HEK293 (cell line): ENCODE measurements around the gene PCSK2.

Experiments
- ATF2 ChIP-seq: fragments of 450-650 bp; formaldehyde crosslinking; IDR thresholded peaks from 2 replicates; pipeline ENCODE4 v1.5.1; 2016; ENCODE audit warnings: missing biosample characterization, missing genetic modification characterization, low read depth
- CTCF ChIP-seq: fragments of 450-650 bp; formaldehyde crosslinking; IDR thresholded peaks from 2 replicates; pipeline ENCODE4 v1.5.1; 2016; ENCODE audit warnings: missing biosample characterization, missing genetic modification characterization
- ZBTB20 ChIP-seq: fragments of 450-650 bp; formaldehyde crosslinking; IDR thresholded peaks from 2 replicates; pipeline ENCODE4 v1.5.1; 2016; ENCODE audit warnings: missing biosample characterization, missing genetic modification characterization
- ZEB2 ChIP-seq: fragments of 450-650 bp; formaldehyde crosslinking; IDR thresholded peaks from 2 replicates; pipeline ENCODE4 v1.5.1; 2016; ENCODE audit warnings: missing biosample characterization, missing genetic modification characterization
- ZNF155 ChIP-seq: fragments of 450-650 bp; formaldehyde crosslinking; IDR thresholded peaks from 2 replicates; pipeline ENCODE4 v1.5.1; 2016; ENCODE audit warnings: missing biosample characterization, missing genetic modification characterization
- ZNF157 ChIP-seq: fragments of 450-650 bp; formaldehyde crosslinking; IDR thresholded peaks from 2 replicates; pipeline ENCODE4 v1.5.1; 2016; ENCODE audit warnings: missing biosample characterization, missing genetic modification characterization
- ZNF274 ChIP-seq, 2 experiments: fragments of 200-500 bp in 1 of 2; fragments of 450-650 bp in 1 of 2; sonication (Bioruptor generic) in 1 of 2; formaldehyde crosslinking in 1 of 2; IDR thresholded peaks; 2 replicates each; pipeline versions ENCODE4 v1.5.1 to v1.6.1; 2014 to 2016; ENCODE audit warnings: borderline replicate concordance in 1 of 2, inconsistent platforms in 1 of 2, low read length in 1 of 2, missing biosample characterization in 1 of 2, missing genetic modification characterization in 1 of 2
- ZNF561 ChIP-seq: fragments of 450-650 bp; IDR thresholded peaks from 2 replicates; pipeline ENCODE4 v1.5.1; 2018; ENCODE audit warnings: missing biosample characterization, missing genetic modification characterization, borderline replicate concordance
- ZNF830 ChIP-seq: fragments of 450-650 bp; IDR thresholded peaks from 2 replicates; pipeline ENCODE4 v1.5.0; 2018; ENCODE audit warnings: missing biosample characterization, missing genetic modification characterization, low read depth, mild to moderate bottlenecking, moderate library complexity
- ZSCAN30 ChIP-seq: fragments of 450-650 bp; IDR thresholded peaks from 2 replicates; pipeline ENCODE4 v1.5.1; 2018; ENCODE audit warnings: missing biosample characterization, mild to moderate bottlenecking, missing genetic modification characterization, moderate library complexity
- TF ChIP-seq, protein P1 (sequence below): fragments of 450-650 bp; formaldehyde crosslinking; IDR thresholded peaks from 2 replicates; pipeline ENCODE4 v1.5.1; 2017; ENCODE audit warnings: missing biosample characterization, missing genetic modification characterization
- TF ChIP-seq, protein P2 (sequence below): fragments of 450-650 bp; formaldehyde crosslinking; IDR thresholded peaks from 2 replicates; pipeline ENCODE4 v1.5.1; 2016; ENCODE audit warnings: missing biosample characterization, missing genetic modification characterization
- TF ChIP-seq, protein P3 (sequence below): fragments of 450-650 bp; formaldehyde crosslinking; IDR thresholded peaks from 2 replicates; pipeline ENCODE4 v1.5.1; 2017; ENCODE audit warnings: missing biosample characterization, mild to moderate bottlenecking, missing genetic modification characterization, moderate library complexity
- TF ChIP-seq, protein P4 (sequence below): fragments of 450-650 bp; formaldehyde crosslinking; IDR thresholded peaks from 2 replicates; pipeline ENCODE4 v1.5.1; 2016; ENCODE audit warnings: missing biosample characterization, missing genetic modification characterization

DNA sequence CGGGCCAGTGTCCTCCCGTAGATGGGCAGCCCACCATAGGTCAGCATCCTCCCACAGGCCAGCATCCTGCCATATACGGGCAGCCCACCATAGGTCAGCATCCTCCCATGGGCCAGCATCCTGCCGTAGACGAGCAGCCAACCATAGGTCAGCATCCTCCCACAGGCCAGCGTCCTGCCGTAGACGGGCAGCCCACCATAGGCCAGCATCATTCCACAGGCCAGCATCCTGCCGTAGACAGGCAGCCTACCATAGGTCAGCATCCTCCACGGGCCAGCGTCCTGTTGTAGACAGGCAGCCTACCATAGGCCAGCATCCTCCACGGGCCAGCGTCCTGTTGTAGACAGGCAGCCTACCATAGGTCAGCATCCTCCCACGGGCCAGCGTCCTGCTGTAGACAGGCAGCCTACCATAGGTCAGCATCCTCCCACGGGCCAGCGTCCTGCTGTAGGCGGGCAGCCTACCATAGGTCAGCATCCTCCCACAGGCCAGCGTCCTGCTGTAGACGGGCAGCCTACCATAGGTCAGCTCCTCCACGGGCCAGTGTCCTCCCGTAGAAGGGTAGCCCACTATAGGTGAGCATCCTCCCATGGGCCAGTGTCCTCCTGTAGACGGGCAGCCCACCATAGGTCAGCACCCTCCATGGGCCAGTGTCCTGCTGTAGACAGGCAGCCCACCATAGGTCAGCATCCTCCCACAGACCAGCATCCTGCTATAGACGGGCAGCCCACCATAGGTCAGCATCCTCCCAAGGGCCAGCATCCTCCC lies 241.4 kb downstream of the PCSK2 start:
- TF ChIP-seq ZEB2 (tag by site-specific recombination) (no peak), CTCF (tag by site-specific recombination) (no peak), ZNF274 (IDR thresholded peaks at IDR 0.05; ENCODE audit: low read length) (no peak), ZNF274 (tag by site-specific recombination; IDR thresholded peaks at IDR 0.05; ENCODE audit: borderline replicate concordance) (no peak), ZNF157 (tag by site-specific recombination) (no peak), ZNF561 (no peak), ZBTB20 (tag by site-specific recombination) (no peak), ZSCAN30 (tag by site-specific recombination) (no peak), ATF2 (tag by site-specific recombination) (no peak), ZNF830 (tag by site-specific recombination) (no peak), ZNF155 (tag by site-specific recombination) (no peak)
- TF ChIP-seq, protein P1, sequence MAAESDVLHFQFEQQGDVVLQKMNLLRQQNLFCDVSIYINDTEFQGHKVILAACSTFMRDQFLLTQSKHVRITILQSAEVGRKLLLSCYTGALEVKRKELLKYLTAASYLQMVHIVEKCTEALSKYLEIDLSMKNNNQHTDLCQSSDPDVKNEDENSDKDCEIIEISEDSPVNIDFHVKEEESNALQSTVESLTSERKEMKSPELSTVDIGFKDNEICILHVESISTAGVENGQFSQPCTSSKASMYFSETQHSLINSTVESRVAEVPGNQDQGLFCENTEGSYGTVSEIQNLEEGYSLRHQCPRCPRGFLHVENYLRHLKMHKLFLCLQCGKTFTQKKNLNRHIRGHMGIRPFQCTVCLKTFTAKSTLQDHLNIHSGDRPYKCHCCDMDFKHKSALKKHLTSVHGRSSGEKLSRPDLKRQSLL: no peak
- TF ChIP-seq, protein P2, sequence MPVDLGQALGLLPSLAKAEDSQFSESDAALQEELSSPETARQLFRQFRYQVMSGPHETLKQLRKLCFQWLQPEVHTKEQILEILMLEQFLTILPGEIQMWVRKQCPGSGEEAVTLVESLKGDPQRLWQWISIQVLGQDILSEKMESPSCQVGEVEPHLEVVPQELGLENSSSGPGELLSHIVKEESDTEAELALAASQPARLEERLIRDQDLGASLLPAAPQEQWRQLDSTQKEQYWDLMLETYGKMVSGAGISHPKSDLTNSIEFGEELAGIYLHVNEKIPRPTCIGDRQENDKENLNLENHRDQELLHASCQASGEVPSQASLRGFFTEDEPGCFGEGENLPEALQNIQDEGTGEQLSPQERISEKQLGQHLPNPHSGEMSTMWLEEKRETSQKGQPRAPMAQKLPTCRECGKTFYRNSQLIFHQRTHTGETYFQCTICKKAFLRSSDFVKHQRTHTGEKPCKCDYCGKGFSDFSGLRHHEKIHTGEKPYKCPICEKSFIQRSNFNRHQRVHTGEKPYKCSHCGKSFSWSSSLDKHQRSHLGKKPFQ (tag by site-specific recombination): no peak
- TF ChIP-seq, protein P3, sequence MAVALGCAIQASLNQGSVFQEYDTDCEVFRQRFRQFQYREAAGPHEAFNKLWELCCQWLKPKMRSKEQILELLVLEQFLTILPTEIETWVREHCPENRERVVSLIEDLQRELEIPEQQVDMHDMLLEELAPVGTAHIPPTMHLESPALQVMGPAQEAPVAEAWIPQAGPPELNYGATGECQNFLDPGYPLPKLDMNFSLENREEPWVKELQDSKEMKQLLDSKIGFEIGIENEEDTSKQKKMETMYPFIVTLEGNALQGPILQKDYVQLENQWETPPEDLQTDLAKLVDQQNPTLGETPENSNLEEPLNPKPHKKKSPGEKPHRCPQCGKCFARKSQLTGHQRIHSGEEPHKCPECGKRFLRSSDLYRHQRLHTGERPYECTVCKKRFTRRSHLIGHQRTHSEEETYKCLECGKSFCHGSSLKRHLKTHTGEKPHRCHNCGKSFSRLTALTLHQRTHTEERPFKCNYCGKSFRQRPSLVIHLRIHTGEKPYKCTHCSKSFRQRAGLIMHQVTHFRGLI (tag by site-specific recombination): no peak
- TF ChIP-seq, protein P4, sequence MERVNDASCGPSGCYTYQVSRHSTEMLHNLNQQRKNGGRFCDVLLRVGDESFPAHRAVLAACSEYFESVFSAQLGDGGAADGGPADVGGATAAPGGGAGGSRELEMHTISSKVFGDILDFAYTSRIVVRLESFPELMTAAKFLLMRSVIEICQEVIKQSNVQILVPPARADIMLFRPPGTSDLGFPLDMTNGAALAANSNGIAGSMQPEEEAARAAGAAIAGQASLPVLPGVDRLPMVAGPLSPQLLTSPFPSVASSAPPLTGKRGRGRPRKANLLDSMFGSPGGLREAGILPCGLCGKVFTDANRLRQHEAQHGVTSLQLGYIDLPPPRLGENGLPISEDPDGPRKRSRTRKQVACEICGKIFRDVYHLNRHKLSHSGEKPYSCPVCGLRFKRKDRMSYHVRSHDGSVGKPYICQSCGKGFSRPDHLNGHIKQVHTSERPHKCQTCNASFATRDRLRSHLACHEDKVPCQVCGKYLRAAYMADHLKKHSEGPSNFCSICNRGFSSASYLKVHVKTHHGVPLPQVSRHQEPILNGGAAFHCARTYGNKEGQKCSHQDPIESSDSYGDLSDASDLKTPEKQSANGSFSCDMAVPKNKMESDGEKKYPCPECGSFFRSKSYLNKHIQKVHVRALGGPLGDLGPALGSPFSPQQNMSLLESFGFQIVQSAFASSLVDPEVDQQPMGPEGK (tag by site-specific recombination): no peak
